OCI-LY7 (cell line): ENCODE results near the gene MYRFL. TPM values are rescaled to one million over a fixed set of nuclear protein-coding genes. Genes with fewer than 3 reads are reported as not detected.

Experiments used
- BruUV-seq: library from RNA; stranded (reverse); fragments of 400-500 nt; replicated peaks from 2 replicates; lab custom pipeline; 2021; lab: Mats Ljungman, UMichigan
- CTCF ChIA-PET: fragments of 300-600 bp; sonication (Branson Sonifier 250); formaldehyde crosslinking; loops from one replicate; lab custom pipeline; 2022; ENCODE audit warnings: antibody characterized with exemption; ENCODE audit not compliant: unreplicated experiment; lab: Charles Lee
- POLR2A ChIA-PET: fragments of 300-600 bp; sonication (Branson Sonifier 250); formaldehyde crosslinking; loops from one replicate; lab custom pipeline; 2022; ENCODE audit warnings: antibody characterized with exemption; lab: Charles Lee
- DNase-seq: peaks from one replicate; pipeline ENCODE4 v3.0.0-alpha.2; 2015; ENCODE audit warnings: low spot score
- H2AFZ ChIP-seq: fragments of 200-600 bp; sonication (generic), shearing (Covaris generic); 2 replicates; pipeline ENCODE4 v1.6.1; 2014; ENCODE audit warnings: mild to moderate bottlenecking, antibody characterized with exemption, low read length, moderate library complexity
- H3K27ac ChIP-seq: fragments of 200-600 bp; sonication (generic); 2 replicates; pipeline ENCODE4 v1.5.1; 2014; ENCODE audit warnings: mixed run types, low read depth, mild to moderate bottlenecking, moderate library complexity, low read length, inconsistent platforms; ENCODE audit not compliant: poor library complexity, severe bottlenecking
- H3K36me3 ChIP-seq: fragments of 200-600 bp; sonication (generic); 2 replicates; pipeline ENCODE4 v1.6.1; 2014; ENCODE audit warnings: mild to moderate bottlenecking, antibody characterized with exemption, low read length, moderate library complexity, mixed read lengths; ENCODE audit not compliant: insufficient read depth
- H3K4me1 ChIP-seq: fragments of 200-600 bp; sonication (generic); 2 replicates; pipeline ENCODE4 v1.5.1; 2014; ENCODE audit warnings: mild to moderate bottlenecking, low read length; ENCODE audit not compliant: insufficient read depth, poor library complexity, severe bottlenecking
- H3K4me2 ChIP-seq: fragments of 200-600 bp; sonication (generic); 2 replicates; pipeline ENCODE4 v1.6.1; 2014; ENCODE audit warnings: mild to moderate bottlenecking, low read length
- H3K4me3 ChIP-seq: fragments of 200-600 bp; sonication (generic); 2 replicates; pipeline ENCODE4 v1.5.1; 2014; ENCODE audit warnings: mild to moderate bottlenecking, low read depth, low read length; ENCODE audit not compliant: poor library complexity, severe bottlenecking
- H3K79me2 ChIP-seq: fragments of 200-600 bp; sonication (generic); 2 replicates; pipeline ENCODE4 v1.6.1; 2016; ENCODE audit warnings: low read depth, mild to moderate bottlenecking, low read length, moderate library complexity, mixed read lengths; ENCODE audit not compliant: insufficient read depth
- H3K9me2 ChIP-seq: fragments of 200-600 bp; sonication (generic); 2 replicates; pipeline ENCODE4 v1.6.1; 2016; ENCODE audit warnings: mild to moderate bottlenecking, low read length, mixed read lengths; ENCODE audit not compliant: insufficient read depth
- H3K9me3 ChIP-seq: fragments of 200-600 bp; sonication (generic); 2 replicates; pipeline ENCODE4 v1.6.1; 2014; ENCODE audit warnings: mild to moderate bottlenecking, mixed run types, low read length, mixed read lengths
- H4K20me1 ChIP-seq: fragments of 200-600 bp; sonication (generic); 2 replicates; pipeline ENCODE4 v1.6.1; 2014; ENCODE audit warnings: mild to moderate bottlenecking, antibody characterized with exemption, low read length, moderate library complexity, mixed read lengths; ENCODE audit not compliant: insufficient read depth
- CTCF ChIP-seq: fragments of 200-600 bp; sonication (generic); conservative IDR thresholded peaks from 2 replicates; pipeline ENCODE4 v1.5.1; 2014; ENCODE audit warnings: mild to moderate bottlenecking, antibody characterized with exemption, low read length, moderate library complexity, mixed read lengths
- EZH2phosphoT487 ChIP-seq: fragments of 200-600 bp; sonication (generic); IDR thresholded peaks from 2 replicates; pipeline ENCODE4 v1.6.1; 2018; ENCODE audit warnings: low read depth, borderline replicate concordance, mild to moderate bottlenecking, mixed run types, antibody characterized with exemption, low read length, moderate library complexity, mixed read lengths
- intact Hi-C: fragments of 100-400 bp; cut with micrococcal nuclease; formaldehyde crosslinking; loops from one replicate; pipeline ENCODE4 v1.10.0; 2022; ENCODE audit not compliant: unreplicated experiment
- total RNA-seq, 2 experiments: library from RNA; depleted of rRNA in 1 of 2; stranded (reverse); fragments of >200 nt in 1 of 2; shearing (Covaris generic) in 1 of 2; gene quantifications; 2 replicates each; pipeline ENCODE4 v1.2.3, GENCODE V29; 2014 to 2022

Gene MYRFL
- total RNA-seq, 2 experiments from 2014 or later: 0.41 TPM; not detected in 1

GRCh38 chr12:69978020-69978419 lies 153.0 kb downstream of the MYRFL start:
- intact Hi-C loops: no loop called here
- no peak overlapping the region for H3K27ac ChIP-seq
- H4K20me1 ChIP-seq: no peaks in the 10 kb centered on the region
- ChIA-PET POLR2A (interaction anchor here (0.8 to 1.4 kb wide), 2 partner anchors 17 to 77 kb away, joined by 3 read pairs; no protein-coding TSS in a partner anchor), CTCF (no interaction called here)
- no peak overlapping the region for H3K4me3 ChIP-seq
- H2AFZ ChIP-seq: no peak overlapping the region
- no TSS peak for BruUV-seq
- H3K4me2 ChIP-seq: no peak overlapping the region
- H3K79me2 ChIP-seq: no peaks in the 10 kb centered on the region
- H3K9me2 ChIP-seq: no peaks in the 10 kb centered on the region
- TF ChIP-seq EZH2phosphoT487: no peak
- no peak for TF ChIP-seq CTCF
- no peaks in the 10 kb centered on the region for H3K36me3 ChIP-seq
- no peak for DNase-seq
- no peaks in the 10 kb centered on the region for H3K9me3 ChIP-seq
- no peaks in the 10 kb centered on the region for H3K4me1 ChIP-seq

- no peak for DNase-seq
- ChIA-PET POLR2A (interaction anchor here (0.6 kb wide), 1 partner anchor 257 kb away, joined by 3 read pairs; no protein-coding TSS in a partner anchor), CTCF (no interaction called here)
- Histone ChIP-seq H3K27ac (no peak overlapping the region), H3K9me2 (no peaks in the 10 kb centered on the region), H3K4me3 (no peak overlapping the region), H3K79me2 (no peaks in the 10 kb centered on the region), H3K36me3 (no peaks in the 10 kb centered on the region), H4K20me1 (no peaks in the 10 kb centered on the region), H3K4me1 (no peaks in the 10 kb centered on the region), H2AFZ (no peak overlapping the region), H3K9me3 (no peaks in the 10 kb centered on the region), H3K4me2 (no peak overlapping the region)
- TF ChIP-seq EZH2phosphoT487: no peak
- TF ChIP-seq CTCF: no peak
- intact Hi-C loops: no loop called here
- BruUV-seq: no TSS peak
These were observed 157.0 kb downstream of the MYRFL start for GRCh38 chr12:69981881-69982475.

GRCh38 chr12:69984241-69984640 lies 159.2 kb downstream of the MYRFL start:
- no peak for DNase-seq
- Histone ChIP-seq H3K79me2 (no peaks in the 10 kb centered on the region), H3K4me2 (no peak overlapping the region), H3K9me3 (no peaks in the 10 kb centered on the region), H2AFZ (no peak overlapping the region), H3K36me3 (no peaks in the 10 kb centered on the region), H4K20me1 (no peaks in the 10 kb centered on the region), H3K4me3 (no peak overlapping the region), H3K27ac (no peak overlapping the region), H3K4me1 (no peaks in the 10 kb centered on the region), H3K9me2 (no peaks in the 10 kb centered on the region)
- intact Hi-C loops: no loop called here
- no TSS peak for BruUV-seq
- POLR2A ChIA-PET: no interaction called here
- CTCF ChIA-PET: no interaction called here
- TF ChIP-seq CTCF (no peak), EZH2phosphoT487 (no peak)
